Psoas muscle (tissue), 8 donors: Measurements from ENCODE around the gene PPP1R12B. TPM values are rescaled to one million over a fixed set of nuclear protein-coding genes. Genes with fewer than 3 reads are reported as not detected.

Source experiments
- ATAC-seq, 4 donors: fragments of 200-7000 bp; cut with Tn5 transposase; one replicate each; pipeline ENCODE4 v1.9.1; 2020; ENCODE audit warnings: moderate library complexity in 3 of 4, mild to moderate bottlenecking in 2 of 4
- DNase-seq, 2 donors: peaks; one replicate each; pipeline ENCODE4 v3.0.0-alpha.2; 2020
- H3K27ac ChIP-seq: fragments of 200-600 bp; one replicate; pipeline ENCODE4 v1.8.0; 2022
- H3K27me3 ChIP-seq, 3 donors: fragments of 200-600 bp in 1 of 3; one replicate each; pipeline versions ENCODE4 v1.6.1 to v1.8.0; 2013 to 2022; ENCODE audit warnings: low read length in 2 of 3, mild to moderate bottlenecking in 2 of 3, moderate library complexity in 1 of 3; ENCODE audit not compliant: insufficient read depth in 3 of 3
- H3K36me3 ChIP-seq, 2 donors: fragments of 200-600 bp in 1 of 2; one replicate each; pipeline versions ENCODE4 v1.6.1 to v1.8.0; 2013 to 2022; ENCODE audit warnings: low read depth in 1 of 2, mild to moderate bottlenecking in 1 of 2, moderate library complexity in 1 of 2; ENCODE audit not compliant: insufficient read depth in 1 of 2
- H3K4me1 ChIP-seq: fragments of 200-600 bp; one replicate; pipeline ENCODE4 v1.8.0; 2022
- H3K4me3 ChIP-seq: fragments of 200-600 bp; one replicate; pipeline ENCODE4 v1.8.0; 2022; ENCODE audit warnings: mild to moderate bottlenecking
- H3K9me3 ChIP-seq: fragments of 200-600 bp; one replicate; pipeline ENCODE4 v1.8.0; 2022
- WGBS, 3 donors: extraction: QIAGEN DNeasy Blood & Tissue Kit; methylation state at CpG; one replicate each; pipeline versions ENCODE4 v1.1.6 to v1.1.7; 2013; 5-methylcytosine and 5-hydroxymethylcytosine counted together
- intact Hi-C, 2 donors: fragments of 100-400 bp; cut with DNase I; formaldehyde crosslinking; loops; one replicate each; pipeline versions ENCODE4 v1.11.0 to v1.14.2; 2022
- polyA plus RNA-seq, 3 donors: library from polyadenylated mRNA; stranded (reverse); fragments of 200-250 nt; gene quantifications; one replicate each; pipeline ENCODE4 v1.2.3, GENCODE V29; 2013
- total RNA-seq, 4 donors: library from RNA; stranded (reverse); fragmentation: NEBNext Ultra II Directional in 2 of 4; extraction: Animal tissue kit (Norgen Biotek cat#: 25700) in 2 of 4; gene quantifications; one replicate each; pipeline versions ENCODE4 v1.2.1 to v1.2.4, GENCODE V29; 2021 to 2023
- TF ChIP-seq, protein P1 (sequence below): fragments of 200-600 bp; IDR thresholded peaks from one replicate; pipeline ENCODE4 v1.8.0; 2022; ENCODE audit warnings: antibody characterized with exemption
- donor health status: healthy with polysubstance abuse.
- donor health status: DM: no; HTN: no; CAD: no; lungs with moderate emphysema.
- donor health status: Bipolar disorder and iron deficiency.
- donor health status: healthy.
- donor health status: DM: yes; HTN: yes; CAD: no.
- donor health status: DM: no; HTN: no; CAD: no.
- donor health status: DM: no; HTN: no; CAD: no.
- donor health status: DM: yes; HTN: yes; CAD: no.

PPP1R12B gene
- total and polyA plus RNA-seq, 7 donors = 8.3 to 189 (median 86.1) TPM

DNA sequence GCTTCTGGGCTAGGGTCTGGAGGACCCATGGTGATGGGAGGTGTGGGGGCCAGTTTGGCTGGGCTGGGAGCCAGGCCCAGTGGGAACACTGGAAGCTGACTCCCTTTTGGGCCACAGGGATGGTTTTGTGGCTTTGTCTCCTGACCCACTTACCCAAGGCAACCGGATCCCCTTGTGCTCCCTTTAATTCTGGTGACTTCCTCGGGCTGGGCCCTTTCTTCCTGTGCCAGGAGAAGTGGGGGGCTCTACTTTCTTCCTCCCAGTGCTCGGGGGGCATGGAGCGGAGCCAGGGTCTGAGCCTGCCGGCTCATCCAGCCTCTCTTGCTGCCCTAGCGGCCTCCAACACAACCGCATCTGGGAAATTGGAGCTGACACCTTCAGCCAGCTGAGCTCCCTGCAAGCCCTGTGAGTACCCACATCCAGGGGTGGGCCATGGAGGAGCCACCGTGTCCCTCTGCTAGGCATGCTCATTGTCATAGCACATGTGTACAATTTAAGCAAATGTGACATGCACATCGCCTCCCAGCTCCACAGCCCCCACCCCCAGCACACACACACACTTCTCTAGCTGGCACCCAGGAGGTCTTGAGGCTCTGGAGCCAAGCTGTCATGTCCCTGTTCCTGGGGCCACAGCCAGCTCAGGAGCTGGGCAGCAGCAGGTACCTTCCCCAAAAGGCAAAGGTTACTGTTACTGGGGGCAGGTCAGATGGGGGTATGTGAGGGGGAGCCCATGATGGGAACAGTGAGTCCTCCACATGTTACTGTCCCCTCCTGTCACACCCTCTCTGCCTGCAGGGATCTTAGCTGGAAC lies 41.8 kb upstream of the PPP1R12B start:
- TF ChIP-seq, protein P1, sequence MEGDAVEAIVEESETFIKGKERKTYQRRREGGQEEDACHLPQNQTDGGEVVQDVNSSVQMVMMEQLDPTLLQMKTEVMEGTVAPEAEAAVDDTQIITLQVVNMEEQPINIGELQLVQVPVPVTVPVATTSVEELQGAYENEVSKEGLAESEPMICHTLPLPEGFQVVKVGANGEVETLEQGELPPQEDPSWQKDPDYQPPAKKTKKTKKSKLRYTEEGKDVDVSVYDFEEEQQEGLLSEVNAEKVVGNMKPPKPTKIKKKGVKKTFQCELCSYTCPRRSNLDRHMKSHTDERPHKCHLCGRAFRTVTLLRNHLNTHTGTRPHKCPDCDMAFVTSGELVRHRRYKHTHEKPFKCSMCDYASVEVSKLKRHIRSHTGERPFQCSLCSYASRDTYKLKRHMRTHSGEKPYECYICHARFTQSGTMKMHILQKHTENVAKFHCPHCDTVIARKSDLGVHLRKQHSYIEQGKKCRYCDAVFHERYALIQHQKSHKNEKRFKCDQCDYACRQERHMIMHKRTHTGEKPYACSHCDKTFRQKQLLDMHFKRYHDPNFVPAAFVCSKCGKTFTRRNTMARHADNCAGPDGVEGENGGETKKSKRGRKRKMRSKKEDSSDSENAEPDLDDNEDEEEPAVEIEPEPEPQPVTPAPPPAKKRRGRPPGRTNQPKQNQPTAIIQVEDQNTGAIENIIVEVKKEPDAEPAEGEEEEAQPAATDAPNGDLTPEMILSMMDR = no peak
- no peak for ATAC-seq

DNA sequence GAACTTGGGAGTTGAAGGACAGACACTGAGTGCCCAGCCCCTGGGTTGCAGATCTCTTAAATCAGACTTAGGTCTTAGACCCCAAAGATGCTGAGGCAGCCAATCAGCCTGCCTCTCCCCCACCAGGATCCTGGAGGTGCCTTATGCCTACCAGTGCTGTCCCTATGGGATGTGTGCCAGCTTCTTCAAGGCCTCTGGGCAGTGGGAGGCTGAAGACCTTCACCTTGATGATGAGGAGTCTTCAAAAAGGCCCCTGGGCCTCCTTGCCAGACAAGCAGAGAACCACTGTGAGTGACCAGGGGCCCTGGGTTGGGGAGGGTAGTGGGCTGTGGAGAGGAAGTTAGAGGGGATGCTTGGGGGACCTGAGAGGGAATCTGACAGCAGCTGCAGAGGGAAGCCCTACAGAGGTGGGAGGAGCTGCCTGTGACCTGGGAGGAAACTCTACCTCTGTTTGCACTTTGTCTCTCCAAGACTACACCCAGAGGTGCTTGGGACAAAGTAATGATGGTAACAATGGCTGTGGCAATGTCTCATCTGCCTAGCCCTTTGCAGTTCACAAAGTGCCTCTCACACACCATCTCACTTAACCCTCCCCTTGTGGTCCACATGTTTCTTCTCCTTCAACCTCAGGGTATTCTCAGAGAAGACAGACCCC lies 38.3 kb upstream of the PPP1R12B start:
- Histone ChIP-seq H3K4me1 (no peaks in the 10 kb centered on the region), H3K27ac (no peak overlapping the region), H3K36me3 (no peaks in the 10 kb centered on the region), H3K9me3 (no peaks in the 10 kb centered on the region), H3K4me3 (no peak overlapping the region), H3K27me3 (no peaks in the 10 kb centered on the region)
- DNase-seq = no peak
- ATAC-seq = no peak
- intact Hi-C loops = loop anchor here in 1 of 2 donors (5.0 kb wide), 1 partner anchor 33 kb away; no protein-coding TSS in a partner anchor
- TF ChIP-seq, protein P1 = no peak

More for the DNA sequence above, 41.8 kb upstream of the PPP1R12B start:
- H3K36me3 ChIP-seq = no peaks in the 10 kb centered on the region
- no peak overlapping the region for H3K4me3 ChIP-seq
- no peak for DNase-seq
- H3K27me3 ChIP-seq = no peaks in the 10 kb centered on the region
- H3K9me3 ChIP-seq = no peaks in the 10 kb centered on the region
- 72 to 78% (median 75%) methylated on average over 9 of the region's 9 CpGs for WGBS, 3 donors
- no peak overlapping the region for H3K27ac ChIP-seq
- intact Hi-C loops = loop anchor here in 1 of 2 donors (2.0 kb wide), 1 partner anchor 78 kb away; no protein-coding TSS in a partner anchor
- no peaks in the 10 kb centered on the region for H3K4me1 ChIP-seq

DNA sequence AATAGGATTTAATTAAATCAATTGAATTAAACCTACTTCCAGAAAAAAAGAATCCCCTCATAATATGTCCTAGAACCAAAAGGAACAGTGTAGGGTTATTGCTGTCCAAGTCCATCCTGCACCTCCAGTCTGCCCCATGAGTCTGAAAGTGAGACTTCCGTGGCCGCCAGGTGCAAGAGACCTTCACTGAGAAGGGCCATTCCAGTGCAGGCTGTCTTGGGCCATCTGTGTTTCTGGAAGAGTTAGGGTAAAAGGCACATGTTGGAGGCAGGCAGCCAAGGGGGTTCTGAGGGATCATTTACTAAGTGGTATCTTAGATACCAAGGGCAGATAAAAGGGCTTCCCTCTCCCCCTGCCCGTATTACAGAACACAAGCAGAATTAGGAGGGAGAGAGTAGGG lies 37.8 kb upstream of the PPP1R12B start:
- intact Hi-C loops = loop anchor here in 1 of 2 donors (5.0 kb wide), 1 partner anchor 33 kb away; no protein-coding TSS in a partner anchor

DNA sequence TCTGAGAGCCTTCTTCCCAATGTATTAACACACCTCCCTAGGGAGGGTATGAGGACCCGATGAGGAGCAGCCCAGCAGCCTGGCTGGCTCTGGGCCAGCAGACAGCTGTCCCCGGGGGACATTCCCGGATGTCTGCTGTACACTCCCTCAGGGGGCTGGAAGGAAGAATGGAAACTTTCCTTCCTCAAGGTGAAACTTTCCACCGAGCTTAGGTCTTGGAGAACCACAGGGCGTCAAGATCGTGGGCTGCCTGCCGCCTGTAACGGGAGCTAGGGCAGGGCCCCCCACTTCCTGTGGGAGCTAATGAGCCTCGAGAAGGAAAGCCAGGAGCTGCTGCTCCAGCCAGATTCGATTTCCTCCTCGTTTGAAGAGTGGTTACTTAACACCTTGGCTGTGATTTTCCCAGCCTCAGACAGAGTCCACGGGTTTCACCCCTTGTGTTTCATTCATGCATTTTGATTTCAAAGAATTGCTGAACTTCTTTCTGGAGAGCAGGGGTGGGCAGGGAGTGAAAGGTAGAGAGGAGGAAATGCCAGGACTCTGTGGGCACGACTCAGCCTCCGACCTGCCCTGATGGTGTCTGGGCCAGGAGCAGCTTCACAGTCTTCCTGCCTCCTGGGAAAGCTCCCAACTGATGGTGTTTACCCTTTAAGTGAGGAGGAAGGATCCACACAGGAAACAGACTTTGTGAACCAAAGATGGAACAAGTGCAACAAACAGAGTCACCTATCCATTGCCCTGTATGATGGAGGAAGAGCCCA lies 36.4 kb upstream of the PPP1R12B start:
- Histone ChIP-seq H3K4me3 (no peak overlapping the region), H3K27me3 (no peaks in the 10 kb centered on the region), H3K27ac (no peak overlapping the region), H3K4me1 (no peaks in the 10 kb centered on the region), H3K9me3 (no peaks in the 10 kb centered on the region), H3K36me3 (no peaks in the 10 kb centered on the region)
- DNase-seq (no peak), ATAC-seq (peak in 1 of 4 donors; percentile 6)
- TF ChIP-seq, protein P1 = no peak
- WGBS, 3 donors = 9 to 18% (median 11%) methylated on average over 14 of the region's 14 CpGs
- intact Hi-C loops = loop anchor here in 1 of 2 donors (5.0 kb wide), 1 partner anchor 35 kb away; no protein-coding TSS in a partner anchor

More for the DNA sequence above, 37.8 kb upstream of the PPP1R12B start:
- DNase-seq (no peak), ATAC-seq (no peak)
- H3K36me3 ChIP-seq = no peaks in the 10 kb centered on the region
- TF ChIP-seq, protein P1 = no peak
- H3K9me3 ChIP-seq = no peaks in the 10 kb centered on the region
- H3K27me3 ChIP-seq = no peaks in the 10 kb centered on the region
- WGBS, 3 donors = 86 to 91% (median 87%) methylated on average over 3 of the region's 3 CpGs
- no peak overlapping the region for H3K27ac ChIP-seq
- H3K4me1 ChIP-seq = no peaks in the 10 kb centered on the region
- H3K4me3 ChIP-seq = no peak overlapping the region
